ENCODE results near the gene GNAL.

- TF ChIP-seq, protein P1, sequence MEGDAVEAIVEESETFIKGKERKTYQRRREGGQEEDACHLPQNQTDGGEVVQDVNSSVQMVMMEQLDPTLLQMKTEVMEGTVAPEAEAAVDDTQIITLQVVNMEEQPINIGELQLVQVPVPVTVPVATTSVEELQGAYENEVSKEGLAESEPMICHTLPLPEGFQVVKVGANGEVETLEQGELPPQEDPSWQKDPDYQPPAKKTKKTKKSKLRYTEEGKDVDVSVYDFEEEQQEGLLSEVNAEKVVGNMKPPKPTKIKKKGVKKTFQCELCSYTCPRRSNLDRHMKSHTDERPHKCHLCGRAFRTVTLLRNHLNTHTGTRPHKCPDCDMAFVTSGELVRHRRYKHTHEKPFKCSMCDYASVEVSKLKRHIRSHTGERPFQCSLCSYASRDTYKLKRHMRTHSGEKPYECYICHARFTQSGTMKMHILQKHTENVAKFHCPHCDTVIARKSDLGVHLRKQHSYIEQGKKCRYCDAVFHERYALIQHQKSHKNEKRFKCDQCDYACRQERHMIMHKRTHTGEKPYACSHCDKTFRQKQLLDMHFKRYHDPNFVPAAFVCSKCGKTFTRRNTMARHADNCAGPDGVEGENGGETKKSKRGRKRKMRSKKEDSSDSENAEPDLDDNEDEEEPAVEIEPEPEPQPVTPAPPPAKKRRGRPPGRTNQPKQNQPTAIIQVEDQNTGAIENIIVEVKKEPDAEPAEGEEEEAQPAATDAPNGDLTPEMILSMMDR (IDR thresholded peaks at IDR 0.05): no peak
- TF ChIP-seq POLR2A (IDR thresholded peaks at IDR 0.05): no peak
Measured at GRCh38 chr18:11888726-11889125, 199.7 kb downstream of the GNAL start.

All from thyroid gland (tissue), 4 donors.